Body of pancreas (tissue), 4 donors: Measurements from ENCODE around the gene STX4. TPM values are rescaled to one million over a fixed set of nuclear protein-coding genes. Genes with fewer than 3 reads are reported as not detected.

ENCODE experiments used
- ATAC-seq: fragments of 150-250 bp; one replicate; pipeline ENCODE4 v1.9.1; 2016
- DNase-seq, 4 donors: peaks; one replicate each; pipeline ENCODE4 v3.0.0-alpha.2; 2019
- H3K27ac ChIP-seq, 4 donors: fragments of 200-600 bp; sonication (generic); 1 replicate in 3 of 4; 2 replicates in 1 of 4; pipeline versions ENCODE4 v1.5.1 to v1.6.1; 2016 to 2019; ENCODE audit warnings: mild to moderate bottlenecking in 1 of 4, mixed read lengths in 1 of 4, moderate library complexity in 1 of 4
- H3K27me3 ChIP-seq, 2 donors: fragments of 200-600 bp; sonication (generic); one replicate each; pipeline ENCODE4 v1.6.0; 2016; ENCODE audit warnings: mild to moderate bottlenecking in 1 of 2
- H3K36me3 ChIP-seq, 2 donors: fragments of 200-600 bp; sonication (generic); replicated peaks in 1 of 2; 2 replicates each; pipeline ENCODE4 v1.5.1; 2016; ENCODE audit warnings: low read depth in 2 of 2; ENCODE audit not compliant: insufficient read depth in 1 of 2
- H3K4me1 ChIP-seq: fragments of 200-600 bp; sonication (generic); one replicate; pipeline ENCODE4 v1.6.0; 2016
- H3K4me3 ChIP-seq, 2 donors: fragments of 200-600 bp; sonication (generic); 1 replicate in 1 of 2; 2 replicates in 1 of 2; pipeline ENCODE4 v1.5.1; 2016 to 2019
- H3K9me3 ChIP-seq, 3 donors: fragments of 200-600 bp; sonication (generic); 1 replicate in 2 of 3; 2 replicates in 1 of 3; pipeline ENCODE4 v1.5.1; 2016
- CTCF ChIP-seq, 7 experiments: fragments of 450-650 bp in 4 of 7; fragments of 200-600 bp in 3 of 7; sonication (generic) in 3 of 7; IDR thresholded peaks; one replicate each; pipeline ENCODE4 v1.5.1; 2016 to 2019; ENCODE audit warnings: antibody characterized with exemption in 7 of 7
- POLR2A ChIP-seq, 3 donors: fragments of 450-650 bp; IDR thresholded peaks; one replicate each; pipeline ENCODE4 v1.6.1; 2016; ENCODE audit warnings: antibody characterized with exemption in 3 of 3, mild to moderate bottlenecking in 2 of 3
- WGBS, 2 donors: methylation state at CpG; one replicate each; pipeline ENCODE4 v1.1.5; 2017; 5-methylcytosine and 5-hydroxymethylcytosine counted together
- intact Hi-C: fragments of 100-400 bp; cut with DNase I; formaldehyde crosslinking; loops from one replicate; pipeline ENCODE4 v1.15.1; 2023
- total RNA-seq, 2 donors: library from RNA; depleted of rRNA; stranded (reverse); fragments of >200 nt; gene quantifications; one replicate each; pipeline ENCODE4 v1.1.0, GENCODE V29; 2016

STX4 gene
- total RNA-seq, 2 donors from 2014 or later: 25.9 to 38.6 TPM

DNA sequence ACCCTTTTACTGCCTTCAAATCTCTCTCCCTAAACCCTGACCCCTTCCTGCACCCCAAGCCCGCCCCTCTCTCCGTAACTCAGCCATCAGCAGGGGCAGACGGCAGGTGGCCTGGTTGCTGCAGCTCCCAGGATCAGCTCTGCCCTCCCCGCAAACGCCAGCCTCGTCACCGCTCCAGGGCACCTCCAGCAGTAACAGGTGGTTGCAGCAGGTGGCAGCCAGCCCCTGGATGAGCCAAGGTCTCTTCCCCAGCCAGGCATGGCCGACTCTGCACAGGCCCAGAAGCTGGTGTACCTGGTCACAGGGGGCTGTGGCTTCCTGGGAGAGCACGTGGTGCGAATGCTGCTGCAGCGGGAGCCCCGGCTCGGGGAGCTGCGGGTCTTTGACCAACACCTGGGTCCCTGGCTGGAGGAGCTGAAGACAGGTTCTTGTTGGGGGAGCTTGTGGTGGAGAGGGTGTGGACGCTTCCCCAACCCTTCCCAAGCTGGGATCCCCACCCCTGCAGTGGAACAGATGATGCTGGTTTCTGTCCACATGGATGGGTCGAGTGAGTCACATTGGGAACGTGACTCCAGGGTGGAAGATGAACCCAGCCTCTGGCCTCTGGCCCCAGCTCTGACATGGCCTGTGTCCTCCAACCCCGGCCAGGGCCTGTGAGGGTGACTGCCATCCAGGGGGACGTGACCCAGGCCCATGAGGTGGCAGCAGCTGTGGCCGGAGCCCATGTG lies 47.8 kb upstream of the STX4 start:
- no peaks in the 10 kb centered on the region for H3K9me3 ChIP-seq
- H3K4me1 ChIP-seq: peaks cover 17% of the 10 kb centered on the region
- H3K27ac ChIP-seq: peak overlapping the region; percentile 77 to 93 (median 91)
- intact Hi-C loops: loop anchor here (10.0 kb wide), 2 partner anchors 159 to 879 kb away; no protein-coding TSS in a partner anchor
- TF ChIP-seq CTCF (IDR thresholded peaks at IDR 0.05): peak in 4 of 7 experiments; percentile 49 to 79 (median 64)
- peak in 2 of 3 donors; percentile 40 to 47 for TF ChIP-seq POLR2A (IDR thresholded peaks at IDR 0.05)
- peak overlapping the region in 1 of 2 donors; percentile 30 for H3K4me3 ChIP-seq
- ATAC-seq: peak; percentile 92
- no peaks in the 10 kb centered on the region for H3K27me3 ChIP-seq
- 15 to 44% methylated on average over 11 to 19 of the region's 20 CpGs for WGBS, 2 donors
- DNase-seq: peak; percentile 86 to 92 (median 92)
- peaks cover 6 to 10% of the 10 kb centered on the region in 2 donors for H3K36me3 ChIP-seq

GRCh38 chr16:30986129-30986991 lies 47.0 kb upstream of the STX4 start:
- H3K9me3 ChIP-seq: no peaks in the 10 kb centered on the region
- ATAC-seq (no peak), DNase-seq (no peak)
- peaks cover 17% of the 10 kb centered on the region for H3K4me1 ChIP-seq
- no peak overlapping the region for H3K4me3 ChIP-seq
- intact Hi-C loops: loop anchor here (10.0 kb wide), 2 partner anchors 158 to 878 kb away; no protein-coding TSS in a partner anchor
- peak overlapping the region in 3 of 4 donors; percentile 77 to 92 (median 90) for H3K27ac ChIP-seq
- no peaks in the 10 kb centered on the region for H3K27me3 ChIP-seq
- WGBS, 2 donors: 88 to 89% methylated on average over 6 to 28 of the region's 29 CpGs
- no peak for TF ChIP-seq CTCF (IDR thresholded peaks at IDR 0.05)
- TF ChIP-seq POLR2A (IDR thresholded peaks at IDR 0.05): no peak
- peaks cover 2 to 5% of the 10 kb centered on the region in 2 donors for H3K36me3 ChIP-seq

- H3K4me1 ChIP-seq: peaks cover 17% of the 10 kb centered on the region
- ATAC-seq (no peak), DNase-seq (no peak)
- TF ChIP-seq CTCF (IDR thresholded peaks at IDR 0.05): no peak
- TF ChIP-seq POLR2A (IDR thresholded peaks at IDR 0.05): no peak
- peaks cover 0 to 2% of the 10 kb centered on the region in 2 donors for H3K36me3 ChIP-seq
- WGBS, 2 donors: 92 to 98% methylated on average over 16 to 28 of the region's 30 CpGs
- H3K4me3 ChIP-seq: no peak overlapping the region
- no peak overlapping the region for H3K27ac ChIP-seq
- no peaks in the 10 kb centered on the region for H3K9me3 ChIP-seq
- intact Hi-C loops: loop anchor here (10.0 kb wide), 2 partner anchors 157 to 877 kb away; no protein-coding TSS in a partner anchor
- no peaks in the 10 kb centered on the region for H3K27me3 ChIP-seq
Observed at GRCh38 chr16:30987581-30988190, 45.7 kb upstream of the STX4 start.

DNA sequence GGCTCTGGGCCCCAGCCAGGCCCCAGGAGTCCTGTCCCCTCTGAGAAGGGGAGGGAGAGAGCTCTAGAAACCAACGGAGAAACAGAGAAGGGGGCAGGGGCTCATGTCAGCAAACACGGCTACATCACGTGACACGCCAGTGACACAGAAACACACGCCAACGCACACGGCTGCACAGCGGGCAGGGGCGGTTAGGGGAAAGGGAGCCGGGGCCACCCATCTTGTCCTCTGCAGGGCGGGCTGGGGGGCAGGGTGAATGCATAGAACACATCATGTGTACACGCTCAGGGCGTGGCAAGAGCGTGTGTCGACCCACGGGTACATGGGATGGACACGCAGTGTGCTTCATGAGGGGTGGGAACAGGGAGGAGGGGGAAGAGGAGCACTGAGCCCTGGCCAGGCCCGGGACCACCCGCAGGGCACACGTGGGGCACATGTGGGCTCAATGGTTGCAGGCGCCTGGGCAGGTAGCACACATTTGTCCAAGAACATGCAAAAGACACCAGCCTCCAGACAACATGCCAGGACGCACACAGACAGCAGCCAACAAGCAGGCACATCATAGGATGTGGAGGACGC lies 43.8 kb upstream of the STX4 start:
- H3K4me1 ChIP-seq: peaks cover 17% of the 10 kb centered on the region
- no peaks in the 10 kb centered on the region for H3K27me3 ChIP-seq
- TF ChIP-seq POLR2A (IDR thresholded peaks at IDR 0.05) (no peak), CTCF (IDR thresholded peaks at IDR 0.05) (no peak)
- DNase-seq: no peak
- no peak overlapping the region for H3K27ac ChIP-seq
- no peak for ATAC-seq
- H3K4me3 ChIP-seq: no peak overlapping the region
- no peaks in the 10 kb centered on the region for H3K9me3 ChIP-seq
- WGBS, 2 donors: 71% methylated on average over 21 to 23 of the region's 23 CpGs
- intact Hi-C loops: loop anchor here (10.0 kb wide), 2 partner anchors 155 to 875 kb away; no protein-coding TSS in a partner anchor
- H3K36me3 ChIP-seq: peaks cover 0 to 2% of the 10 kb centered on the region in 2 donors
